Fibroblast of skin of right quadriceps (primary cell): ENCODE data around the gene VPS37D.
"Not testable (repeated sequence)": the region's sequence is repeated elsewhere in the genome, so short reads cannot be mapped to it uniquely, and the experiment has no call there.

ENCODE experiments used
- DNase-seq: peaks from one replicate; pipeline ENCODE4 v3.0.0-alpha.2; 2013

VPS37D gene, protein sequence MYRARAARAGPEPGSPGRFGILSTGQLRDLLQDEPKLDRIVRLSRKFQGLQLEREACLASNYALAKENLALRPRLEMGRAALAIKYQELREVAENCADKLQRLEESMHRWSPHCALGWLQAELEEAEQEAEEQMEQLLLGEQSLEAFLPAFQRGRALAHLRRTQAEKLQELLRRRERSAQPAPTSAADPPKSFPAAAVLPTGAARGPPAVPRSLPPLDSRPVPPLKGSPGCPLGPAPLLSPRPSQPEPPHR

GRCh38 chr7:73667344-73668102 is at the start of gene VPS37D:
Gene VPS37D, plus strand, starts transcription at chr7:73667831. Its CDS starts 128 bp downstream, at chr7:73667959.
- peak; percentile 87 for DNase-seq

DNA sequence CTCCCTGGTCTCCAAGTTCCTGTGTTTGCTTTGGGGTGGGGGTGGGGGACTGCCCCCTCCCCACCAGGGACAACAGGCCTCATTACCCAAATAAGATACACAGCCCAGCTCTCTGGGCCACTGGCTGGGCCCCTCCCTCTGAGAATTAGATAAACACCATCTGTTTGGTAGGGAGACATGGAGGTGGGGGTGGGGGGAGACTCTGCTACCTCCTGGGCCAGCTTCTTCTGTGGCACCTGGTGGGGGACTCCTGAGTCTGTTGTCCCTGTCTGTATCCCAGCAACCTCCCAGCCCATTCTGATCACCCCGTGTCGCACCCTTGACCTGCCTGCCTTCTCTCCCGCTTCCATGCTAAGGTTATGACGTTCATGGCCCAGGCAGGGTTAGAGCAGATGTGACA is 49.1 kb upstream of the VPS37D start:
- no peak for DNase-seq

GRCh38 chr7:73619394-73619793 is 48.2 kb upstream of the VPS37D start:
- DNase-seq, result not testable (repeated sequence)

- DNase-seq, result no peak
Observed at GRCh38 chr7:73621168-73622063, 46.2 kb upstream of the VPS37D start.

DNA sequence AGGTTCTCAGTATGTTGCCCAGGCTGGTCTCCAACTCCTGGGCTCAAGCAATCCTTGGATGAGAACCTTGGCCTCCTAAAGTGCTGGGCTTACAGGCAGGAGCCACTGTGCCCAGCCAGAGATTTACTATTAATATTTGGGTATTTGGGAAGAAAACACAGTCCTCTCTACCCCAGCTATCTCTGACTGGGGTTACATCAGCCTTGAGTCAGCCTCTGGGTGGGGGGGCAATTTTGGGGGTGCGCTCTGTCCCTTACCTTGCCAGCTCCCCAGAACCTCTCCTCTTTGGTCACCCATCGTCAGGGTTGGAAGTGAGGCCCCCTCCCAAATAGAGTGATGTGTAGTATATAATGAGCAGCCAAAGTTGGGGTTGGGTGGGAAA is 45.1 kb upstream of the VPS37D start:
- DNase-seq, result no peak

- DNase-seq, result no peak
Observed at GRCh38 chr7:73622909-73623797, 44.5 kb upstream of the VPS37D start.

GRCh38 chr7:73623798-73624668 is 43.6 kb upstream of the VPS37D start, which contains the start of gene MLXIPL:
Gene MLXIPL, minus strand, starts transcription at chr7:73624522. Its CDS starts 30 bp downstream, at chr7:73624492.
- DNase-seq, result peak; percentile 32

GRCh38 chr7:73624669-73625001 is 43.0 kb upstream of the VPS37D start:
- DNase-seq, result no peak

DNA sequence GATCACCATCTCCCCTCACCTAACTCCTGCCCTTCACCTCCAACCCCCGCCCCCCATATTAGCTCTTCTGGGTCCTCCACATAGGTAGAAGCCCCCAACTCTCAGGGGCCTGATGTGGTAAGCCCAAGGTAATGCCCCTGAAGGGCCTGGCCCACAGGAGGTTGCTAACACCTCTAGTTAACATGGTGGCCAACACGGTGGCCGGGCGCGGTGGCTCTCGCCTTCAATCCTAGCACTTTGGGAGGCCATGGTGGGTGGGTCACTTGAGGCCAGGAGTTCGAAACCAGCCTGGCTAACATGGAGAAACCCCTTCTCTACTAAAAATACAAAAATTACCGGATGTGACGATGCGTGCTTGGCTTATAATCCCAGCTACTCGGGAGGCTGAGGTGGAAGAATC is 42.4 kb upstream of the VPS37D start:
- DNase-seq, result no peak

DNA sequence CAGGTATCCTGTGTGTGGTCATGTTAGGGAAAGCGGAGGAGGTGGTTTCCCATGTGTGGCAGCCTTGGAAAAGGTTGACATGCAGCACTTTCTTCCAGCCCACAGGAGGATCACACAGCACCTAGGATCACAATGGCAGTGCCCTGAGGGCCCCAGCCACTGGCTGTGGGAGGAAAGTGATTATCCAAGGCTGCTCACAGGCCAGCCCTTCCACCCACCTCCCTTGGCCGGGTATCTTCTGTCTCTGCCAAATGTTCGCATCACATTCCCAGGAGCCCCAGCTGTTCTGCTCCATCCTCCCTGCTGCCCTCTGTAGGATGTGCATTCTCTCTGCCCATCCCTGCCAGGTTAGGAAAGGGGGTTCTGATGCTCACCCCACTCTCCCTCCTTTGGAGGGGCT is 40.8 kb upstream of the VPS37D start:
- DNase-seq, result no peak

- no peak for DNase-seq
Observed at GRCh38 chr7:73628504-73628903, 39.1 kb upstream of the VPS37D start.

DNA sequence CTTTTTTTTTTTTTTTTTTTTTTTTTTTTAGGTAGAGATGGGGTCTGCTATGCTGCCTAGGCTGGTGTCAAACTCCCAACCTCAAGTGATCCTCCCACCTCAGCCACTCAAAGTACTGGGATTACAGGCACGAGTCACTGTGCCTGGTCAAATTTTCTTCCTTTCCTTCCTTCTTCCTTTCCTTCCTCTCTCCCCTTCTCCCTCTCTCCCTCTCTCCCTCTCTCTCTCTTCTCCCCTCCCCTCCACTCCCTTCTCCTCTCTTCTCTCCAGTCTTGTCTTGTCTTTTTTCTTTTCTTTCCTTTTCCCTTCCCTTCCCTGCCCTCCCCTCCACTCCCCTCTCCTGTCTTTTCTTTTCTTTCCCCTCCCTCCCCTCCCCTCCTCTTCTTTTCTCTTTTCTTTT is 36.1 kb upstream of the VPS37D start:
- DNase-seq, result no peak

- DNase-seq, result no peak
Observed at GRCh38 chr7:73633323-73633722, 34.3 kb upstream of the VPS37D start.

DNA sequence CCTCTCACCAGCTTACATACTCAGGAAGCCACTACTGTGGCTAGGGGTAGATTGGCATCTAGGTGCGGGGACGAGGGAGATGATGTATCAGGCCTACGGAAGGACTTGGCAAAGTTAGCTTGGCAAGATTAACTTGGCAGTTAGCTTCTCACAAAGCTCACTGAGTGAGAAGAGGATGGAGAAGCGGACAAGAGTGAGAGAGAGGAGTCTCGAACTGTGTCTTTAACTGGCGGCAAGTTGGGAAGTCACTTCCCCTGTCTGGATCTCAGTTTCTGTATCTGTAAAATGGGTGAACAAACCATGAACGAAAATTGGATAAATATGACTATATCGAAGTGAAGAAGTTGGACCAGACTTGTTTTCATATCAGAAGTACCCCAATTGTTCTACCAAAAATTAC is 33.8 kb upstream of the VPS37D start:
- no peak for DNase-seq

GRCh38 chr7:73635428-73636200 is 32.0 kb upstream of the VPS37D start:
- DNase-seq, result no peak

DNA sequence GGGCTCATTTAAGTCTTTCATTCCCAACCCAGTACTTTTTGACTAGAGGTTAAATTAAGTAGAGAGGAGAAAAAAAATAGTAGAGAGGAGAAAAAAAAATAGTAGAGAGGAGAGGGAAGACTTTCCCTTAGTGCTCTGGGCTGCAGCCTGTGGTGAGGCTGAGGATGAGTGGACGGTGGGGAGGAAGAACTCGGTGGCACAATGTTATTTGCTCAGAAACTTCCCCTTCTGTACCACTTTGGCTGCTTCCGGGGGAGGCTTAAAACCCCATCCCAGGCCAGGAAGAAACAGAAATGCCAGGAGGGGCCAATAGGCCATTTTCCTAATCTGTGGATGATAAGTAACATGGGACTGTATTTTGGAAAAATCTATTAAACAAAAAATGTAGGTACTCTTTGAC is 28.7 kb upstream of the VPS37D start:
- no peak for DNase-seq

- no peak for DNase-seq
Observed at GRCh38 chr7:73642834-73643233, 24.8 kb upstream of the VPS37D start.

DNA sequence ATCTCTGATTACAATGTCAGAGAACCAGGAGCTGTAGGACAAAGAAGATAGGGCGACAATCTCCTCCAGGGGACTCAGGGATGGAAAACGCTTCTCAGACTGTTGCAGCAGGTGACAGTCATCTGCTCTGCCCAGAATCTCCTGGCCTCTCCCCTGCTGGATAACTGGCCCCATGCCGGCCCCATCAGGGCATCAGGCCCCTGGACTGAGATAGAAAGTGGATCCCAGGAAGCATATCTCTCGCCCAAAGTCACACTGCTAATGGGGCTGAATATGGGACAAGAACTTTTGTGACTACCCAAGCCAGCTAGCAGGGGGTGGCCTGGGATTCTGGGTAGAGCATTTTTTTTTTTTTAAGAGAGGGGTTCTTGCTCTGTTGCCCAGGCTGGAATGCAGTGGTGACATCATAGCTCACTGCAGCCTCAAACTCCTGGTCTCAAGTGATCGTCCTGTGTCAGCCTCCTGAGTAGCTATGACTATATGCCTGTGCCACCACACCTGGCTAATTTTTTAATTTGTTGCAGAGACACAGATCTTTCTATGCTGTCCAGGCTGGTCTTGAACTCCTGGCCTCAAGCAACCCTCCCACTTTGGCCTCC is 22.8 kb upstream of the VPS37D start:
- no peak for DNase-seq

DNA sequence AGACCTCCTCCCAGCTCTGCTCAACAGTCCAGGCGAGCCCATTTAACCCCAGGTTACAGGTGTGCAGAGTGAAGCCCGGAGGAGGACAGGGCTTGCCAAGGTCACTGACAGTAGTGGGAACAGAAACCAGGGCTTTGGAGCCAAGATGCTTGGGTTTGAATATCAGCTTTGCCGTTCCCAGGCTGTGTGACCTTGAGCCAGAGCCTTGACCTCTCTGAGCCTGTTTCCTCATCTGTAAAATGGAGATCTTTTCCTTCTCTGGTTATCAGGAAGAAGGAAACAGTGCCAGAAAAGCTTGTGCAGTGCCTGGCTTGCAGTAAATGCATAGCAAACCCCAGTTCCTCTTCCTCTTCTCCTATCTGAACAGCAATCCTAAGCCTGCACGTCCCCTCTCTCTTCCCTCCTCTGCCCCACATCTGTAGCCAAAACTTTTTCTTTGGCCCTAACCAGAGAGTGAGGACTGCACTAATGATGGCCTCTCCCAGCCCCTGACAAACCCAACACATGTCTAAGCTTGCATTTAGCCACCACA is 21.9 kb upstream of the VPS37D start:
- no peak for DNase-seq
